ENCODE results near the gene ZNF610. TPM values are rescaled to one million over a fixed set of nuclear protein-coding genes. Genes with fewer than 3 reads are reported as not detected.
"Not testable (repeated sequence)": the region's sequence is repeated elsewhere in the genome, so short reads cannot be mapped to it uniquely, and the experiment has no call there.

Gene ZNF610
- total and polyA plus RNA-seq, 7 experiments from 2014 or later = 0.42 to 4.3 (median 2.0) TPM

DNA sequence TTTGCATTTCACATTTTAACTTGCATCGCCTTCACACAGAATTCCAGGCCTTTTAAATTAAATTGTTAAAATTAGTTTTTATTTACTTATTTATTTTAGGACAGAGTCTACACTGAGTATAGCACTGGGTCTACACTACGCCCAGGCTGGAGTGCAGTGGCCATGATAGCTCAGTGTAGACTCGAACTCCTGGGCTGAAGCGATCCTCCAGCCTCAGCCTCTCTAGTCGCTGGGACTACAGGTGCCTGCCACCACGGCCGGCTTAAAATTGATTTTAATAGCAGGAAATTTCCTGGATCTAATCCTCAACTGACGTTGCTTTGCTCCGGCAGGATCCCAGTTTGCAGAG is 301 bp upstream of the ZNF610 start:
- Histone ChIP-seq H3K4me3 (ENCODE audit: low read length) (peak overlapping the region; percentile 88), H3K36me3 (ENCODE audit: control insufficient read depth in 2 of 3, insufficient read depth in 3 of 3, low read length in 3 of 3) (peaks cover 0 to 4% (median 0%) of the 10 kb centered on the region in 3 experiments), H3K27ac (ENCODE audit: low read depth, low read length) (peak overlapping the region; percentile 83), H3K27me3 (ENCODE audit: control insufficient read depth in 2 of 2, insufficient read depth in 2 of 2, low read length in 2 of 2) (no peaks in the 10 kb centered on the region), H3K9me3 (ENCODE audit: control insufficient read depth in 2 of 3, low read length in 3 of 3) (peaks cover 9 to 35% (median 13%) of the 10 kb centered on the region in 3 experiments), H3K4me1 (ENCODE audit: control insufficient read depth in 2 of 2, insufficient read depth in 2 of 2, low read length in 2 of 2) (peaks cover 0 to 6% of the 10 kb centered on the region in 2 donors)
- Mint-ChIP-seq H3K27me3 (no peaks in the 10 kb centered on the region), H3K4me3 (peak overlapping the region; percentile 87 to 97 (median 93)), H3K36me3 (peaks cover 17 to 41% (median 24%) of the 10 kb centered on the region in 5 donors), H3K27ac (peak overlapping the region; percentile 81 to 98 (median 96)), H3K4me1 (peaks cover 11 to 19% (median 16%) of the 10 kb centered on the region in 7 donors), H3K9me3 (peaks cover 5 to 99% (median 49%) of the 10 kb centered on the region in 11 donors)
- ChIA-PET POLR2A (interaction anchor here (1.7 kb wide), 1 partner anchor 34 kb away, joined by 4 read pairs; the partner anchor contains the start of gene ZNF880), CTCF (no interaction called here)
- DNase-seq = no peak
- intact Hi-C loops (cut with micrococcal nuclease) = loop anchor here (1.0 to 2.0 kb wide), 7 partner anchors 34 to 400 kb away; partner anchors contain the start of genes ZNF480 (in 1 of the 2), ZNF528 (in 1 of the 2), ZNF611 (in 1 of the 2) and ZNF766 (in 1 of the 2)
- ATAC-seq = peak; percentile 18

DNA sequence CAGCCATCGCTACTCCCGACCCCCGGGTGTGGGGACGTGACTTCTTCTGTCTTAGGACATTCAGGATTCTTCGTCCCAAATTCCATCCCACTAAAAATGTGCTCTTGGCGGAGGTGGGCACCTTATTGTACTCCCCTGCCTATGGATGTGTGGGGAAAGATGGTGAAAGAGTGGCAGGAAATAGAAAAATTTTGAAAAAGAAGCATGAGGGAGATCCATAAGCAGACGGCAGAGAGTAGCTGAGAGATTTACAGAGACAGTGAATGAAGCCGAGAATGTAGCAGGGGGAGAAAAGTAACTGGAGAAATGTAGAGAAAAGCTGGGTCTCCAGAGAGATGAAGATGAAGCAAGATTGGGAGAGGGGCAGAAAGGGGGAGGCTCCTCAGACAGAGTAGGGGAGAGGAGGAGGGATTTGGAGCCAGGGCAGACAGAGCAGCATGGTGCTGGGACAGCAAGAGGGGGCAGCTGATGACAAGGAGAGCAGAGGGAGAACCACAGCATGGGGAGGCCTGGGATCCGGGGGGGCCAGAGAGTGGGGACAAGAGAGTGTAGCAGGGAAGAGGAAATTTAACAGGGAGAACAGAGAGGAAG is 843 bp downstream of the ZNF610 start:
- intact Hi-C loops (cut with micrococcal nuclease) = loop anchor here (1.0 to 2.0 kb wide), 7 partner anchors 32 to 398 kb away; partner anchors contain the start of genes ZNF480 (in 1 of the 2), ZNF528 (in 1 of the 2), ZNF611 (in 1 of the 2) and ZNF766 (in 1 of the 2)
- ChIA-PET CTCF (no interaction called here), POLR2A (interaction anchor here (0.6 to 1.7 kb wide), 2 partner anchors 33 to 258 kb away, joined by 4 to 5 read pairs; partner anchors contain the start of gene ZNF880)
- H3K27ac ChIP-seq (ENCODE audit: low read depth, low read length) = peak overlapping the region; percentile 83
- H3K9me3 ChIP-seq (ENCODE audit: control insufficient read depth in 2 of 3, low read length in 3 of 3) = peaks cover 1 to 24% (median 3%) of the 10 kb centered on the region in 3 experiments
- H3K9me3 Mint-ChIP-seq = peaks cover 5 to 94% (median 43%) of the 10 kb centered on the region in 11 donors
- H3K4me1 ChIP-seq (ENCODE audit: control insufficient read depth in 2 of 2, insufficient read depth in 2 of 2, low read length in 2 of 2) = peaks cover 0 to 6% of the 10 kb centered on the region in 2 donors
- ATAC-seq (no peak), DNase-seq (peak in 1 of 9 donors; percentile 11)
- peaks cover 11 to 19% (median 16%) of the 10 kb centered on the region in 7 donors for H3K4me1 Mint-ChIP-seq
- peak overlapping the region; percentile 87 to 97 (median 93) for H3K4me3 Mint-ChIP-seq
- H3K27me3 ChIP-seq (ENCODE audit: control insufficient read depth in 2 of 2, insufficient read depth in 2 of 2, low read length in 2 of 2) = no peaks in the 10 kb centered on the region
- H3K36me3 ChIP-seq (ENCODE audit: control insufficient read depth in 2 of 3, insufficient read depth in 3 of 3, low read length in 3 of 3) = peaks cover 0 to 4% (median 0%) of the 10 kb centered on the region in 3 experiments
- H3K27me3 Mint-ChIP-seq = no peaks in the 10 kb centered on the region
- H3K4me3 ChIP-seq (ENCODE audit: low read length) = peak overlapping the region; percentile 88
- H3K27ac Mint-ChIP-seq = peak overlapping the region; percentile 81 to 97 (median 96)
- peaks cover 17 to 43% (median 25%) of the 10 kb centered on the region in 5 donors for H3K36me3 Mint-ChIP-seq

DNA sequence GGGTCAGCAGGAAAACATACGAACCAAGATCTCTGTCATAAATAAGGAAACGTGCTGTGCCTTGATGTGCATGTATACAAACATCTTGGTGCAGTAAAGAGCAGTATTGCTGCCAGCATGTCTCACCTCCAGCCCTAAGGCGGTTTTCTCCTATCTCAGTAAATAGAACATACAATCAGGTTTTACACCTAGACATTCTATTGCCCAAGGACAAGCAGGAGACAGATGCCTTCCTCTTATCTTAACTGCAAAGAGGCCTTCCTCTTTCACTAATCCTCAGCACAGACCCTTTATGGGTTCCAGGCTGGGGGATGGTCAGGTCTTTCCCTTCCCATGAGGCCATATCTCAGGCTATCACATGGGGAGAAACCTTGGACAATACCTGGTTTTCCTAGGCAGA is 3.0 kb downstream of the ZNF610 start:
- H3K4me3 ChIP-seq (ENCODE audit: low read length); H3K27me3 ChIP-seq (ENCODE audit: control insufficient read depth in 2 of 2, insufficient read depth in 2 of 2, low read length in 2 of 2); CTCF ChIA-PET; H3K36me3 ChIP-seq (ENCODE audit: control insufficient read depth in 2 of 3, insufficient read depth in 3 of 3, low read length in 3 of 3); POLR2A ChIA-PET; H3K27me3 Mint-ChIP-seq; DNase-seq; H3K4me1 ChIP-seq (ENCODE audit: control insufficient read depth in 2 of 2, insufficient read depth in 2 of 2, low read length in 2 of 2); H3K27ac ChIP-seq (ENCODE audit: low read depth, low read length); H3K27ac Mint-ChIP-seq; H3K9me3 ChIP-seq (ENCODE audit: control insufficient read depth in 2 of 3, low read length in 3 of 3); ATAC-seq; intact Hi-C loops (cut with micrococcal nuclease): not testable (repeated sequence)
- Mint-ChIP-seq H3K4me1 (peaks cover 11 to 19% (median 16%) of the 10 kb centered on the region in 7 donors), H3K36me3 (peaks cover 17 to 46% (median 30%) of the 10 kb centered on the region in 5 donors), H3K4me3 (peak overlapping the region in 1 of 10 donors; percentile 29), H3K9me3 (peaks cover 0 to 90% (median 35%) of the 10 kb centered on the region in 11 donors)

DNA sequence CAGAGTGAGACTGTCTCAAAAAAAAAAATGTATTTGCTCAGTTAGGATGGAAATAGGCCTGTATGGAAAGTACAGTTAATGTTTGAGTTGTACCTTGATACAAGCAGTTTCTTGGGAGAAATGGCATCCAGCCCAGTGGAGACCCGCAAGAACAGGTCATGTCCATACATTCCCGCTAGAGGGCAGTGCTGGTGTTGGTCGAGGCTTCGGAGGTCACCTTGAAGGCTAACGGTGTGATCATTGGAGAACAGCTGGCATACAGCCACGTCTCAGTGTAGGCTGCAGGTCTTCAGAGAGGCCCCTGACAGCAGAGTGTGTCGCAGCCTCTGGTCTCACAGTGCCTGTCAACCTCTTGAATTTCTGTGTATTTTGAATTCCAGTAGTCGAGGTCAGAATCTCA is 7.5 kb downstream of the ZNF610 start:
- intact Hi-C loops (cut with micrococcal nuclease) = no loop called here
- Mint-ChIP-seq H3K4me3 (no peak overlapping the region), H3K36me3 (peaks cover 7 to 35% (median 22%) of the 10 kb centered on the region in 5 donors), H3K4me1 (no peaks in the 10 kb centered on the region), H3K27ac (no peak overlapping the region), H3K9me3 (peaks cover 4 to 80% (median 30%) of the 10 kb centered on the region in 11 donors), H3K27me3 (no peaks in the 10 kb centered on the region)
- Histone ChIP-seq H3K4me3 (ENCODE audit: low read length) (no peak overlapping the region), H3K9me3 (ENCODE audit: control insufficient read depth in 2 of 3, low read length in 3 of 3) (peaks cover 0 to 4% (median 0%) of the 10 kb centered on the region in 3 experiments), H3K4me1 (ENCODE audit: control insufficient read depth in 2 of 2, insufficient read depth in 2 of 2, low read length in 2 of 2) (no peaks in the 10 kb centered on the region), H3K27ac (ENCODE audit: low read depth, low read length) (no peak overlapping the region), H3K27me3 (ENCODE audit: control insufficient read depth in 2 of 2, insufficient read depth in 2 of 2, low read length in 2 of 2) (no peaks in the 10 kb centered on the region), H3K36me3 (ENCODE audit: control insufficient read depth in 2 of 3, insufficient read depth in 3 of 3, low read length in 3 of 3) (peaks cover 0 to 6% (median 0%) of the 10 kb centered on the region in 3 experiments)
- POLR2A ChIA-PET = interaction anchor here (0.6 kb wide), 1 partner anchor 178 kb away, joined by 4 read pairs; no protein-coding TSS in a partner anchor
- peak in 6 of 9 donors; percentile 9 to 46 (median 33) for DNase-seq
- peak; percentile 73 for ATAC-seq
- CTCF ChIA-PET = no interaction called here

DNA sequence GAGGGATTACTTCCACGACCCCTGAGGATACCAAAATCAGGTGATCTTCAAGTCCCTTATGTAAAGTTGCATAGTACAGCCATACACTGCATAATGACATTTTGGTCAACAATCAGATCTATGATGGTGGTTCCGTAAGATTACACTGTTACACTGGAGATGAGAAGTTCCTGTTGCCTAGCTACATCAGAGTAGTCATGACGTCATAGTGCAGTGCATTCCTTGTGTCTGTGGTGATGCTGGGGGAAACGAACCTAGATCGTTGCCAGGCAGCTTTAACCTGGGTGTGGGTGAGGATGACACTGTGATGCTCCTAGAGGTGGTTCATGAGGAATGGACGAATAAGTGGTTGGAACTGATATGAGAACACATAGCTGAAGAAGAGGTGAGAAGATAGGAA is 9.1 kb downstream of the ZNF610 start:
- no peaks in the 10 kb centered on the region for H3K27me3 ChIP-seq (ENCODE audit: control insufficient read depth in 2 of 2, insufficient read depth in 2 of 2, low read length in 2 of 2)
- H3K27ac Mint-ChIP-seq = no peak overlapping the region
- intact Hi-C loops (cut with micrococcal nuclease) = no loop called here
- H3K4me1 ChIP-seq (ENCODE audit: control insufficient read depth in 2 of 2, insufficient read depth in 2 of 2, low read length in 2 of 2) = no peaks in the 10 kb centered on the region
- ATAC-seq (no peak), DNase-seq (no peak)
- peaks cover 0 to 11% (median 0%) of the 10 kb centered on the region in 3 experiments for H3K36me3 ChIP-seq (ENCODE audit: control insufficient read depth in 2 of 3, insufficient read depth in 3 of 3, low read length in 3 of 3)
- peak overlapping the region in 1 of 10 donors; percentile 30 for H3K4me3 Mint-ChIP-seq
- H3K4me3 ChIP-seq (ENCODE audit: low read length) = no peak overlapping the region
- peaks cover 0 to 4% (median 0%) of the 10 kb centered on the region in 3 experiments for H3K9me3 ChIP-seq (ENCODE audit: control insufficient read depth in 2 of 3, low read length in 3 of 3)
- no peaks in the 10 kb centered on the region for H3K4me1 Mint-ChIP-seq
- peaks cover 12 to 42% (median 29%) of the 10 kb centered on the region in 5 donors for H3K36me3 Mint-ChIP-seq
- H3K9me3 Mint-ChIP-seq = peaks cover 7 to 78% (median 31%) of the 10 kb centered on the region in 11 donors
- no peak overlapping the region for H3K27ac ChIP-seq (ENCODE audit: low read depth, low read length)
- no peaks in the 10 kb centered on the region for H3K27me3 Mint-ChIP-seq
- ChIA-PET POLR2A (interaction anchor here (0.6 kb wide), 1 partner anchor 230 kb away, joined by 3 read pairs; no protein-coding TSS in a partner anchor), CTCF (no interaction called here)

DNA sequence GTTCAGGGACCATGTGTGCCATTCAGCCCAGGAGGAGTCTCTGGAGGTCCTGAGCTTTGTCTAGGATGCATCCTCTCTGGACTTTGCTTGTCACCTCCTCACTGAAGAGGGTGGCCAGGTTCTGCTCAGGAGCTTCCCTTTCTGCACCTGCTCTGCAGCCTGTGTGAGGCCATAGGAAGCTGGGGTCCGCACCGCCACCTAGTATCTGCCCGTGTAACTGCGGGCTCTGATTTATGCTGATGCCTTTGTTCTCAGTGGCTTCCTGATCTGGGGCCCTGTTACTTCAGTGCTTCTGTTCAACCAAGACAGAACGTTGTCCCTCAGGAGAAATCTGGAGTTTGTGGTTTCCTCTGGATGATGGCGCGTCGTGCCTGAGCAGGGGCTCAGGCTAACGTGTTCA is 15.5 kb downstream of the ZNF610 start:
- Histone ChIP-seq H3K4me3 (ENCODE audit: low read length) (no peak overlapping the region), H3K9me3 (ENCODE audit: control insufficient read depth in 2 of 3, low read length in 3 of 3) (peaks cover 0 to 35% (median 7%) of the 10 kb centered on the region in 3 experiments), H3K4me1 (ENCODE audit: control insufficient read depth in 2 of 2, insufficient read depth in 2 of 2, low read length in 2 of 2) (no peaks in the 10 kb centered on the region), H3K27ac (ENCODE audit: low read depth, low read length) (no peak overlapping the region), H3K27me3 (ENCODE audit: control insufficient read depth in 2 of 2, insufficient read depth in 2 of 2, low read length in 2 of 2) (no peaks in the 10 kb centered on the region), H3K36me3 (ENCODE audit: control insufficient read depth in 2 of 3, insufficient read depth in 3 of 3, low read length in 3 of 3) (peaks cover 0 to 40% (median 4%) of the 10 kb centered on the region in 3 experiments)
- CTCF ChIA-PET = no interaction called here
- H3K36me3 Mint-ChIP-seq = peaks cover 15 to 73% (median 65%) of the 10 kb centered on the region in 5 donors
- DNase-seq = no peak
- intact Hi-C loops (cut with micrococcal nuclease) = no loop called here
- no peaks in the 10 kb centered on the region for H3K27me3 Mint-ChIP-seq
- no peak overlapping the region for H3K27ac Mint-ChIP-seq
- H3K4me3 Mint-ChIP-seq = no peak overlapping the region
- no peak for ATAC-seq
- POLR2A ChIA-PET = no interaction called here
- H3K4me1 Mint-ChIP-seq = no peaks in the 10 kb centered on the region
- H3K9me3 Mint-ChIP-seq = peaks cover 12 to 95% (median 41%) of the 10 kb centered on the region in 11 donors

Data from naive thymus-derived CD4-positive, alpha-beta T cell (primary cell).